NCI-H446 (cell line): ENCODE measurements around the gene ERCC6L2.

Source experiments
- DNase-seq, 2 experiments: peaks; one replicate each; lab custom pipeline; 2025; lab: John Stamatoyannopoulos, UW

The ERCC6L2 gene

GRCh38 chr9:95875305-95876137 lies at the start of gene ERCC6L2:
Gene ERCC6L2, plus strand, starts transcription at chr9:95875691. Its CDS starts 348 bp downstream, at chr9:95876039.
- DNase-seq = peak; percentile 87 to 97

GRCh38 chr9:95826183-95826838 lies 49.2 kb upstream of the ERCC6L2 start:
- no peak for DNase-seq

- no peak for DNase-seq
Measured at GRCh38 chr9:95830768-95831167, 44.7 kb upstream of the ERCC6L2 start.

GRCh38 chr9:95831810-95832209 lies 43.7 kb upstream of the ERCC6L2 start:
- no peak for DNase-seq

GRCh38 chr9:95833546-95834178 lies 41.8 kb upstream of the ERCC6L2 start:
- no peak for DNase-seq

- no peak for DNase-seq
Measured at GRCh38 chr9:95834281-95834907, 41.1 kb upstream of the ERCC6L2 start.

GRCh38 chr9:95835393-95835792 lies 40.1 kb upstream of the ERCC6L2 start:
- no peak for DNase-seq

GRCh38 chr9:95836072-95836471 lies 39.4 kb upstream of the ERCC6L2 start:
- no peak for DNase-seq

- DNase-seq = no peak
Measured at GRCh38 chr9:95839012-95839411, 36.5 kb upstream of the ERCC6L2 start.

GRCh38 chr9:95840074-95840473 lies 35.4 kb upstream of the ERCC6L2 start:
- DNase-seq = no peak

- DNase-seq = no peak
Measured at GRCh38 chr9:95841377-95841776, 34.1 kb upstream of the ERCC6L2 start.

- DNase-seq = no peak
Measured at GRCh38 chr9:95845751-95846150, 29.7 kb upstream of the ERCC6L2 start.

- DNase-seq = no peak
Measured at GRCh38 chr9:95848764-95849163, 26.7 kb upstream of the ERCC6L2 start.

- DNase-seq = no peak
Measured at GRCh38 chr9:95852059-95853032, 23.1 kb upstream of the ERCC6L2 start.

- peak in 1 of 2 experiments; percentile 10 for DNase-seq
Measured at GRCh38 chr9:95854386-95855020, 21.0 kb upstream of the ERCC6L2 start.

- DNase-seq = no peak
Measured at GRCh38 chr9:95855961-95856360, 19.5 kb upstream of the ERCC6L2 start.

GRCh38 chr9:95857124-95857523 lies 18.4 kb upstream of the ERCC6L2 start:
- DNase-seq = peak in 1 of 2 experiments; percentile 41

- no peak for DNase-seq
Measured at GRCh38 chr9:95857896-95858295, 17.6 kb upstream of the ERCC6L2 start.

GRCh38 chr9:95862343-95862742 lies 13.1 kb upstream of the ERCC6L2 start:
- no peak for DNase-seq

GRCh38 chr9:95864852-95865580 lies 10.5 kb upstream of the ERCC6L2 start:
- no peak for DNase-seq
